ENCODE measurements around the gene STXBP5L. TPM values are rescaled to one million over a fixed set of nuclear protein-coding genes. Genes with fewer than 3 reads are reported as not detected.

The STXBP5L gene
- total RNA-seq, 4 donors from 2014 or later, result not detected

- TF ChIP-seq CTCF (IDR thresholded peaks at IDR 0.05; ENCODE audit: low read depth), result no peak
These were observed 554.6 kb downstream of the STXBP5L start for GRCh38 chr3:121462565-121462964.

GRCh38 chr3:121463745-121464144 lies 555.7 kb downstream of the STXBP5L start:
- no peak for TF ChIP-seq CTCF (IDR thresholded peaks at IDR 0.05; ENCODE audit: low read depth)

- no peak for TF ChIP-seq CTCF (IDR thresholded peaks at IDR 0.05; ENCODE audit: low read depth)
These were observed 559.1 kb downstream of the STXBP5L start for GRCh38 chr3:121467085-121467484.

GRCh38 chr3:121473001-121473400 lies 565.0 kb downstream of the STXBP5L start:
- TF ChIP-seq CTCF (IDR thresholded peaks at IDR 0.05; ENCODE audit: low read depth), result no peak

Small RNAs within 50 kb of the gene (small RNA-seq; reads per million reads assigned to genes)
- not detected for gene MIR5682

Other genes with a start within 250 kb of the STXBP5L start
- 1 to 10 TPM in 1 of 4 donors, under 1 TPM in 1, not detected in 2; 0.68 to 2.0 TPM for gene HGD, start 226.0 kb upstream of the STXBP5L start, total RNA-seq
- 10 to 100 TPM; 19.8 to 31.8 (median 26.6) TPM for gene RABL3, start 165.7 kb upstream of the STXBP5L start, total RNA-seq
- gene GTF2E1, start 165.5 kb upstream of the STXBP5L start, total RNA-seq, result 10 to 100 TPM; 10.2 to 16.0 (median 12.1) TPM